ENCODE data around the gene ANKRD13A. TPM values are rescaled to one million over a fixed set of nuclear protein-coding genes. Genes with fewer than 3 reads are reported as not detected.
"Not testable (repeated sequence)": the region's sequence is repeated elsewhere in the genome, so short reads cannot be mapped to it uniquely, and the experiment has no call there.

Gene ANKRD13A
- total RNA-seq, 1 experiment from 2014 or later = 39.4 TPM

DNA sequence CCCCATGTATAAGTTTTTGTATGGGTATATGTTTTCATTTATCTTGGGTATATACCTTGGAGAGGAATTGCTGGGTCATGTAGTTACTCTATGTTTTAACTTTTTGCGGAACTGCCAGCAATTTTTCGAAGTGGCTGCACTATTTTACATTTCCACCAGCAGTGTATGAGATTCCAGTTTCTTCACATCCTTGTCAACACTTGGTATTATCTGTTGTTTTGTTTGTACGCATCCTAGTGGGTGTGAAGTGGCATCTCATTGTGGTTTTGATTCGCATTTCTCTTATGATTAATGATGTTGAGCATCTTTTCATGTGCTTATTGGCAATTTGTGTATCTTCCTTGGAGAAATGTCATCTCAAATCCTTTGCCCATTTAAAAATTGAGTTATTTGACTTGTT is 6.9 kb downstream of the ANKRD13A start:
- DNase-seq (ENCODE audit: low read depth) = no peak

DNA sequence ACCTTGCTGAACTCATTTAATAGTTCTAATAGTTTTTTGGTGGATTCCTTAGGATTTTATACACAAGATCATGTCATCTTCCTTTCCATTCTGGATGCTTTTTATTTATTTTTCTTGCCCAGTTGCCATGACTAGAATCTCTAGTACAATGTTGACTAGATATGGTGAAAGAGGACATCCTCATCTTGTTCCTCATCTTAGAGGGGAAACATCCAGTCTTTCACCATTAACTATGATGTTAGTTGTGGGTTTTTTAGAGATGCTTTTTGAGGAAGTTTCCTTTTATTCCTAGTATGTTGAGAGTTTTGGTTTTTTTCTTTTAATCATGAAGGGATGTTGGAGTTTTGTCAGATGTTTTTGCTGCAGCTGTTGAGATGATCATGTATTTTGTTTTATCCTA is 8.7 kb downstream of the ANKRD13A start:
- DNase-seq (ENCODE audit: low read depth) = no peak

DNA sequence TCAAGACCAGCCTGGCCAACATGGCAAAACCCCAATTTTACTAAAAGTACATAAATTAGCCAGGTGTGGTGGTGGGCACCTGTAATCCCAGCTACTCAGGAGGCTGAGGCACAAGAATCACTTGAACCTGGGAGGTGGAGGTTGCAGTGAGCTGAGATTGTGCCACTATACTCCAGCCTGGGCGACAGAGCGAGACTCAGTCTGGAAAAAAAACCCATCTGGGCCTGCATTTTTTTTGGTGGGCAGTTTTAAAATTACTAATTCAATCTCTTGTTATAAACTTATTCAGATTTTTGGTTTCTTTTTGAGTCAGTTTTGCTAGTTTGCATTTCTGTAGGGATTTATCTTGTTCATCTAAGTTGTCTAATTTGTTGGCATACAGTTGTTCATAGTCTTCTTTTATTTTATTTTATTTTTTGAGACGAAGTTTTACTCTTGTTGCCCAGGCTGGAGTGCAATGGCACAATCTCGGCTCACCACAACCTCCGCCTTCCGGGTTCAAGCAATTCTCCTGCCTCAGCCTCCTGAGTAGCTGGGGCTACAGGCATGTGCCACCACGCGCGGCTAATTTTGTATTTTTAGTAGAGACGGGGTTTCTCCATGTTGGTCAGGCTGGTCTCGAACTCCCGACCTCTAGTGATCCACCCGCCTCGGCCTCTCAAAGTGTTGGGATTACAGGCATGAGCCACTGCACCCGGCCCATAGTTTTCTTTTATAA is 9.6 kb downstream of the ANKRD13A start:
- not testable (repeated sequence) for DNase-seq (ENCODE audit: low read depth)

DNA sequence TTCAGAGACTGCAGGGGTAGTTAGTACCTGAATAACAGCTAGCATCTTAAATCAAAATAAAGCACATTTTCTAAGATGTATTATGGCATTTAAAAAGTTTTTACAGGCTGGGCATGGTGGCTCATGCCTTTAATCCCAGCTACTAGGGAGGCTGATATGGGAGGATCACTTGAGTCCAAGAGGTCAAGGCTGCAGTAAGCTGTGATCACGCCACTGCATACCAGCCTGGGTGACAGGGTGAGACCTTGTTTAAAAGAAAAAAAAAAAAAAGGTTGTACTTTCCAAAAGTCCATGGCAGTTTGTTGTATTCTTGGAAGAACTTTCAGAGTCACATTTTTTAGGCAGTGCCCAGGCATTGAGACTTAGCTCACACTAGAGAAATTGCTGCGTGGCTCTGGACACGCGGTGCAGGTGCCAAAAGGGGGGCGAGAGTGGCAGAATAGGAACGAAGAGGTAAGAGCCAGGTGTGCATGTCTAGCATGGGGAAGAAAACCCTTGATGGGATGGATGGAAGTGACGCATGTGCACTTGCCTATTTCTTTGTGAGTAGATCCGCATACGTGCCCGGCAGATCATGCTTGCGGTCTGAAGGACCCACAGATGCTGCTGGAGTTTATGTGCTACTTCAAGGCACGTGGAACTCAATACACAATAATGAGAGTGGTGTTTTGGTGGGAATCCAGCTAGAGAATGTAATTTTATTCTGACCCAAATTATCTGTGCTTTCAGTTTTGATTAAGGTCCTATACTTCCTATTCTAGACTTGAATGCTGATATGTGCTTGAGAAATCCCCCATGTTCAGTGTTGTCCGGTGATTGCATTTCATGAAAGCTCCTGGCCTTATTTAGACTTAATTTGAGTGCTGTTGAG is 11.9 kb downstream of the ANKRD13A start:
- DNase-seq (ENCODE audit: low read depth) = no peak

DNA sequence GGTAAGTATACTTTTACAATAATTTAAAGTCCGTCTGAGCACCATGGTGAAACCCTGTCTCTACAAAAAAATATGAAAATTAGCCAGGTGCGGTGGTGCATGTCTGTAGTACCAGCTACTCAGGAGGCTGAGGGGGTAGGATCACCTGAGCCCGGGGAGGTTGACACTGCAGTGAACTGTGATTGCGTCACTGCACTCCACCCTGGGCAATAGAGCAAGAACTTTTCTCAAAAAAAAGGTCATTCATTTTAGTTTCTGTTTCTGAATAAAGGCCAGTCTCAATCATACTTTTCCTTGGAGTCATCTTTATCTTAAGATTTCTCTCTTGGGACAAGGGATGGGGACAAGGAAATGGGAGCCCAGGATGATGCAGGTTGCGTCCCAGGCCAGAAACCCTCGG is 12.9 kb downstream of the ANKRD13A start:
- DNase-seq (ENCODE audit: low read depth) = no peak

DNA sequence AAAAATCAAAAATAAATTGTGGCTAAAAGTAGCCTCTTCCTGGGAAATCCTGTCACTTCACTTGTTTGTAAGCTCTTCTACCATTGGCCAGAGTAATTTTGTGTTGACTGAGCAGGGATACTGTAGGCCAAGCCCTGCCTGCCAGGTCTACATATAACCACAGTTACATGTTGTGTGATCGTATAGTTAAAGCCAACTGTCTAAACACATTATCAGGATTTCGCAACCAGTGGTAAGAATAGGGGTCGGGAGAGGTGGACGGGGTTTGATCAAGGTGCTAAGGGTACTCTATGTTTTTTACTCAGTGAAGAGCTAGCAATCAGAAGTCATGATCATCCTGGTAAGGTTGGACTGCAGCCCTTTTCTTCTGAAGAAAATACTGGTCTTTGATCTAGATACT is 13.4 kb downstream of the ANKRD13A start:
- no peak for DNase-seq (ENCODE audit: low read depth)

DNA sequence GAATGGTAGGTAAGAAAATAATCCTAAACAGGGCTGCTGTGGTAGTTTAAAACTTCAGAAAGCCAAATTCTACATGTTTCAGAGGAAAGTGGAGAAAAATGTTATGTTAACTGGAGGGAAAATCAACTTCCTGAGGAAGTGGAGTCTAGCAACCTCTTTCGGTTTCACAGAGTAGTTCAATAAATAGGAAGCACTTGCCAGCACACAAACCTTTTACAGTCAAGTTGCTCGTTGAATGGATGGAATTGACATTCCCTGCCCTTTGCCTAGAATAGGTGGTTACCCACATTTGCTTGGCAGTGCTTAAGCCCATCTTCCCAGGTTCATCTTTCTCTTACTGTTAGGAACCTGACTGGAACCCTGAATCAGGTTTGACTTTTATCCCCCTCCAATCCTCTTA is 15.9 kb downstream of the ANKRD13A start:
- no peak for DNase-seq (ENCODE audit: low read depth)

DNA sequence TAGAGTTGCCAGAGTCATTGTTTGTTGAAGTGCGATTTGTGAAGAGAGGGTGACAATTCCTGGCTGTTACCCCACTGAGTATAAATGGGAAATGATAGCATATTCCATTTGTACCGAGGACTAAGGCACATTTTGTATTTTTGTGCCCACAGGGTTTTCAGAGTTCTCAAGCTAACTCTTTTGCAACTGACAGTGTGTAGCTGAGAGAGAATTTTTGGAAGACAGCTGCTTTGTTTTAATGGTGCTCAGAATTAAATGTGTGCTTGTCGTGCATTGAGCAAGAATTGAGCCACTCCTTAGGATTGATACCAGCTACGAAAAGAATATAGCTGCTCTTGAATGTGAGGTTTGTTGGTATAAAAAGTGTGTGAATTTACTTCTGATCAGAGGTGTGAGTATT is 21.7 kb downstream of the ANKRD13A start:
- DNase-seq (ENCODE audit: low read depth) = no peak

DNA sequence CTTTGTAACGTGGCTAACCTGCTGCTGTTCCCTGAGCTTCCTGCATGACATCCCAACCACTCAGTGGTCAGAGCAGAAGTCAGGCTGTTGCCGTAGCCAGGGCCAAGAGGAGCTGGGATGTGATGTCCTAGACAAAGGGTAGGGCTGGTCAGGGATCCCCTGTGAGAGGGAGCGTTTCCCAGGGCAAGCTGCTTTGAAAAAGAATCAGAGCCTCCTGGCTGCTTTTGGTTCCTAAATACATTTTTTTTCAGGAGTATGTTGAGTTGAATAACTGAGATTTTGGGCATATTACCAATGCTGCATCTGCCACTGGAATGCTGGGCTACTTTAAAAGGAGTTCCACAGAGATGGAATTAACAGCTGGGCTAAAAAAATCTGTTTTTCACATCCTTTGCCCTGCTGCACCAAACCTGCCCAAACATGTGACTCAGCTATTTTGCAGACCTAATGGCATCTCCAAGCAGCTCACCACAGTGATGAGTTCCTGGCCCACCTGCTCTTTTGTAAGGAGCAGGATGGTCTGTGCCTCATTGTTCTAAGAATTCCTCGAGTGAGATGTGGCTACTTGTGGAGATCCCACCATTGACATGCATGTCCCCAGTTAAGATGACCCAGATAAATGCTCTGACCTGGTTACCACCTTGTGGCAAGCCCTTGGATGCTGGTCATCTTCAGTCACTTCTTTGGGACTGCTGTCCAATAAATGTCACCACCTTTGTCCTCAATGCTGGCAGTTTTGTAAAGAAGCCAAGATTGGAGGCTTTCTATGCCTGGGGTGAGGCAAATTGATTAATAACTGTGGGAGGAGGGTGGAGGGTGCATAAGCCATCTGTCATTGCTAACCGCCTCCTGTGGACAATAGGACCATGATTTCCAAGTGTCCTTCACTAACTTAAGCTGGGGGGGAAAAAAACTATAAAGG is 24.1 kb downstream of the ANKRD13A start:
- peak; percentile 20 for DNase-seq (ENCODE audit: low read depth)

DNA sequence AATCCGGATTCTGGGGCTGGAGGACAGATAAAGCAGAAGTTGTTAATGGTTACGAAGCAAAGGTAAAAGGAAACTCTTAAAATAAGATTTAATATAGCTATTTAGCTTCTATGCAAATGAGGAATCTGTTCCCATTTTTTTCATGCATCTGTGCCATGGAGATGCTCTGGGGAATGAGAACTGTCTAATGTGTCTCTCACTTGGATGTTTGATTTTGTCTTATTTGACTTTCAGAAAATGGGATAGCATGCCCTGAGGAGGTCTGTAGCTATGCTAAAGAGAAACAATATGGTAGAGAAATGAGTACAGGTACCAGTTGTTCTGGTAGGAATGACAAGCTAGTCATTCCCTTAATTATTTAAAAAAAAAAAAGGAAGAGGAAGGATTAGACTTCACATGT is 24.8 kb downstream of the ANKRD13A start:
- DNase-seq (ENCODE audit: low read depth) = no peak

DNA sequence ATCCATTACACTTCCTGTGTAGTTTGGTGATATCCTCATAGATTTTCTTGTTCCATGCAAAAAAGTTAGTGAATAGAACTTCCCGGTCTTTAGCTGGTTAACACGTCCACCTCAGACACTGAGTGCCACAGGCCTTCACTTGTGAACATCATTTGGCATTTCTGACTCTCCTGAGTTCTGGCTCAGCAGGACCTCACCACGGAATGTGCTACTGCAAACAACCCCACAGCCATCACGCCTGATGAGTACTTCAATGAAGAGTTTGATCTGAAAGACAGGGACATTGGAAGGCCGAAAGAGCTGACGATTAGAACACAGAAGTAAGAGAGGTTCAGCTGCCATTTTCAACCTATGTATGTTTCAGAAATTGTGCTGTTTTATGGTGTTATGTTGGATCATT is 29.1 kb downstream of the ANKRD13A start:
- no peak for DNase-seq (ENCODE audit: low read depth)

DNA sequence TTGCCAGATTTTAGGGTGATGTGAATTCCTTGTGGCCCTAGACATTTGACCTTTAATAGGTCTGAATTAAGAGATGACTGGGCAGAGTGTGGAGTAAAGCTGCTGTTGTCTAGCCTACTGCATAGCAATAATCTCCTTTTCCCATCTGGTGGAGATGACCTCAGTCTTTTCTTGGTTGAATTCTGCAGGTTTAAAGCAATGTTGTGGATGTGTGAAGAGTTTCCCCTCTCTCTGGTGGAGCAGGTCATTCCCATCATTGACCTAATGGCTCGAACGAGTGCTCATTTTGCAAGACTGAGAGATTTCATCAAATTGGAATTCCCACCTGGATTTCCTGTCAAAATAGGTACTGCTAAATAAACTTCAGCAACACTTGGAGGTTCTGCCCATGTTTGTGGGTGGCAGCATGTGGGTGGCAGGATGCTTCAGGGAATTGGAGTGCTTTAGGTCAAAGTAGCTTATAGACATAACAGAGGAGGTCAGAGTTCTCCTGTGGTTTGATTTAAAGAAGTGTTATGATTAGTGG is 30.1 kb downstream of the ANKRD13A start:
- DNase-seq (ENCODE audit: low read depth) = no peak

DNA sequence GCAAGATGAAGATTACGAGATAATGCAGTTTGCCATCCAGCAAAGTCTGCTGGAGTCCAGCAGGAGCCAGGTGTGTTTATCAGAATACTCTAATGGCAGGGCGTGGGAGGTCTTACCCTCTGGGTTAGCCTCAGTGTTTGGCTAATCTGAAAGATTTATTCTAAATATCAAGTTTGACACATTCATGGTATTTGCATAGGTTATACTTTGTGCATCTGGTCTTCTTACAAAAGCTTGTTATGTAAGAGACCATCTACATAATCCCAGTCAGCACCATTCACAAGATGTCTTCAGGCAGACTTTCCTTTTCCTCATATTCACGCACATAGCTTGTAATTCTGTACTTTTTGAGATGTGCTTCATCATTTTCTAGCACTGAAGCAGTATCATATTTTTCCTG is 34.7 kb downstream of the ANKRD13A start:
- DNase-seq (ENCODE audit: low read depth) = no peak

DNA sequence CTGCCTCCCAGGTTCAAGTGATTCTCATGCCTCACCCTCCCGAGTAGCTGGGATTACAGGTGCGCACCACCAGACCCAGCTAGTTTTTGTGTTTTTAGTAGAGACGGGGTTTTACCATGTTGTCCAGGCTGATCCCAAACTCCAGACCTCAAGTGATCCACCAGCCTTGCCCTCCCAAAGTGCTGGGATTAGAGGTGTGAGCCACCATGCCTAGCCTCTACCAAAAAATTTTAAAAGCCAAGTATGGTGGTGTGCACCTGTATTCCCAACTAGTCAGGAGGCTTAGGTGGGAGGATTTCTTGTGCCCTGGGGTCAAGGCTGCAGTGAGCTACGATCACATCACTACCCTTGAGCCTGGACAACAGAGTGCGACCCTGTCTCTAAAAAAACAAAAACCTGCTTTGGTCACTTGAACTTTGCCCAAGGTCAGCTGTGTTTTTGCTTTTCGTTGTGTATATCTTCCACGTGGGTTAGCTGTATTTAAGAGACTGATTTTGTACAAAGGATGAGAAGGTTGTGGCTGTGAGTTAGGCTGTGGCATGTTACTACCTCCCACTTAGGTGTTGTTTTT is 36.4 kb downstream of the ANKRD13A start:
- no peak for DNase-seq (ENCODE audit: low read depth)

DNA sequence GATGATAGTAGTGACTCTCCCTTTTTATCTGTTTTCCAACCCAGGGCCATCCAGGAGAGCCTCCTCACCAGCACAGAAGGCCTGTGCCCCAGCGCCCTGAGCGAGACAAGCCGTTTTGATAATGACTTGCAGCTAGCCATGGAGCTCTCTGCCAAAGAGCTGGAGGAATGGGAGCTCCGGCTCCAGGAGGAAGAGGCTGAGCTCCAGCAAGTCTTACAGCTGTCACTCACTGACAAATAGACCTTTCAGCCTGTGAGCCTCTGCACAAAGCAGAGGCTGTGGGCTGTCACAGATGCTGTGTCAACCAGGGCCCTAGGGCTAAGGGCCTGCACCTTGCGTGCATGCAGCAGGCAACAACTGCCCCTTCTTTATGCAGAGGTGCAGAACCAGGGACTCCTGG is 38.1 kb downstream of the ANKRD13A start:
- DNase-seq (ENCODE audit: low read depth) = no peak

DNA sequence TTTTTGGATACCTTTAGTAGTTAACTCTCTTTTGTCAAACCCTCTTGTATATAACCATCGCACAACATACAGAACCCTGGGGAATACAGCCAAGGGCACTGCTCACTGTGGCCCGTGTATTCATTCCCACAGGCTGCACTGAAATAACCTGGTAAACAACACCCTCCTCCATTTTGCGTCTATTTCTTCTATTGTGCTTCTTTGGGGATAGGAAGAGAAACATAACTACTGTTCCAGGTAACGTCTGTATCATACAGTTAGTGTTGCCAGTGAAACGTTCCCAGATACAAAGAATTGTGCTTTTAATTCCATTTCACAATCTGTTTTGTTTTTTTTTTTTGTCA is 39.5 kb downstream of the ANKRD13A start:
- DNase-seq (ENCODE audit: low read depth) = no peak

DNA sequence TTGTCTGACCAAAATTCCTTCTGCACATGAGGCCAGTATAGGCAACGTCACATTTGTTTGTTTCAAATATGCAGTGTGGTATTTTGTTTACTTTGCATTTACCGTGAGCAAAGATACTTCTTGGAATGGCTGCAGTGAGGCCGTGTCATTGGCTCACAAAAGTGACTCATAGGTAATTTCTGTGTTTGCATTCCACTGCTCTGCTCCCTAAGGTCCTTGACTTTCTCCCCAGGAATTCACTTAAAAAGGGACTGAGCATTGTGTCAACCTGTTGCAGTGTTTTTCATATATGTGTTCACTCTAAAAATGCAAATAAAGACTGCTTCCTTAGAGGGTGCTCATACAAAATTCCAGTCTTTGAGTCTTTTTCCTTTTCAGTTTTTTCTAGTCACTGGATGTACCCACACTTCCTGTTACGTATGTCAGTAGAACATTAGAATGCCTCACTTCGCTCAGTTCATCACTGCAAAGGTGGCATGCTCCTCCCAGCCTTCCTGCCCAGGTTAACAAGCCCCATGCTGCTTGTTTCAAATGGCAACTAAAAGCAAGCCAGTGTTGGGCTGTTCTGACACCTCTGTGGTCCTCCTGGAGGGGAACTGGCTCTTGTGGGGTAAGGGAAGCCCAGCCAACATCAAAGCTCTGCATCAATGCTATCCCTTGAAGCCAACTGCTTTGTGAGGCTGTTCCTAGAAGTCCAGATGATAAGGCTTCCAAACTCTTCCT is 40.0 kb downstream of the ANKRD13A start:
- DNase-seq (ENCODE audit: low read depth) = peak; percentile 62

DNA sequence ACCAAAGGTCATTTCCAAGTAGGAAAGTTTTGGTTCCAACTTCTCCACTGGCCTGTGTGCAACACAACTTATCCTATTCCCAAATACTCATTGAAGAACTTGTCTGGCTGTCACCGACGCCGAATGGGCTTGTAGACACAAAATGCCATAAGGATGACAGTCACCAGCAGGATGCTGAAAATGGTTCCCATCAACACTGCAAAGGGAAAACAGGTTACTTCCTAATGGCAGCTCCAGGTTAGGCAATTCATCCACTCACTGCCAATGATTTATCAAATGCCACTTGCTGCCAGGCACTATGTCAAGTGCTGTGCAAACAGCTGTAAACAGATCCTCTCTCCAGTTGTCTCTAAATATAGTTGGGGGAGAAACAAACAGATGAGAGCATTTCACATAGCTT is 43.0 kb downstream of the ANKRD13A start:
- DNase-seq (ENCODE audit: low read depth) = no peak

DNA sequence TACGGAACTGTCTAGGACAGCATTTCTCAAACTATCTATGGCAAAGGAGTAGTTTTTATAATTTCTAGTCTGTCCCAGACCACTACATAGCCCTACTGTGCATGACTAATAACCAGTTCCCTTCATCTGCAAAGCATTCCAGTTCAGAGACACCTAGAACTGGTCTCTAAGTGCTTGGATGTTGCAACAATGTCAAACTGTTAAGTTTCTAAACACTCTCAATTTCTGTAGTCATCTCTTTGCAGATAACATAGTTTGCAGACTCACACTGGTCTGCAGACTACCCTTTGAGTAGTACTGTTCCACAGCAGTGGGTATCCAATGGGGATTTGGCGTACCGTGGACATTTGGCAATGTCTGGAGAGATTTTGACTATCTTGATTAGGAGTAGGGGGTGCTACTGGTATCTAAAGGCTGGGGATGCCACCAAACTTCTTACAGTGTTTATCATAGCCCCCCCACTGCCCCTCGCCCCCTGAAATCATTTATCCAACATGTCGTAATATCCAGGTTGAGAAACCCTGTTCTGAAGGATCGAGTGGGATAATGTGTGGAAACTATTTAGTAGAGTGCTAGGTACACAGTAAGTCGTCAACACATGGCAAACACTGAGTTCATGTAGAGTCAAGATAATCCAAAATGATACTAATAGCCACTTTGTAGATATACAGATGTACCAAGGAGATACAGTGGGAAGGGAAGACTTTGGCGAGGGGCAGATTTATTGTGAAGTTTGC is 47.4 kb downstream of the ANKRD13A start:
- no peak for DNase-seq (ENCODE audit: low read depth)

DNA sequence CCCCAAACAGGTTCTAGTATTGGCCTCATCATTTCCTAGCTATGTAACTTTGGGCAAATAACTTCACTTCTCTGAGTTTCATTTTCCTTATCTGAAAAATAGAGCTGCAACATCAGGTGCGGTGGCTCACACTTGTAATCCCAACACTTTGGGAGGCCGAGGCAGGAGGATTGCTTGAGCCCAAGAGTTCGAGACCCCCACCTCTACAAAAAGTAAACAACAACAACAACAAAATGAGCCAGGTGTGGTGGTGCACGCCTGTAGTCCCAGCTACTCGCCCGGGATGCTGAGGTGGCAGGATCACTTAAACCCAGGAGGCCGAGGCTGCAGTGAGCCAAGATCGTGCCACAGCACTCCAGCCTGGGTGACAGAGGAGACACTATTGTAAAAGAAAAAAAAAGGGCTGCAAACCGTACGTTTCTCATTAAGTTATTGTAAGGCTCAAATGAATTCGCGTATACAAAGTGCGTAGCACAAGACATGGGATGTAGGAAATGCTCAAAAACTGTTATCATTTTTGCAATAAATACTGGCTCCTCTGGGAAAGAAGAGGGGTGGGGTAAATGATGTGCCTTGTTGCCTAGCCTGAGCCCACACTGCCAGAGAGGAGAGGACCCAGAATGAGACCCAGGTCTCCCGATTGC is 48.2 kb downstream of the ANKRD13A start:
- DNase-seq (ENCODE audit: low read depth) = no peak

Measured in RPMI7951 (cell line).